Neural progenitor cell (in vitro differentiated cells): ENCODE measurements around the gene RUNX1.

Source experiments
- CTCF ChIP-seq: fragments of 200-600 bp; sonication (generic); IDR thresholded peaks from 2 replicates; pipeline ENCODE4 v1.5.1; 2017; ENCODE audit warnings: antibody characterized with exemption, mild to moderate bottlenecking
- EZH2 ChIP-seq: fragments of 200-600 bp; sonication (generic); IDR thresholded peaks from 2 replicates; pipeline ENCODE4 v1.6.1; 2017; ENCODE audit warnings: antibody characterized with exemption, mild to moderate bottlenecking, moderate library complexity
- EZH2phosphoT487 ChIP-seq: fragments of 200-600 bp; sonication (generic); IDR thresholded peaks from 2 replicates; pipeline ENCODE4 v1.6.1; 2017; ENCODE audit warnings: antibody characterized with exemption

GRCh38 chr21:34926803-34927467 is 122.2 kb downstream of the RUNX1 start:
- TF ChIP-seq CTCF = no peak
- no peak for TF ChIP-seq EZH2
- no peak for TF ChIP-seq EZH2phosphoT487
